Gastrocnemius medialis (tissue), 4 donors: ENCODE measurements around the gene WDR18.

Source experiments
- POLR2A ChIP-seq, 2 donors: fragments of 450-650 bp; IDR thresholded peaks; one replicate each; pipeline ENCODE4 v1.6.1; 2017; ENCODE audit warnings: antibody characterized with exemption in 2 of 2, mild to moderate bottlenecking in 2 of 2, moderate library complexity in 2 of 2
- TF ChIP-seq, protein P1 (sequence below), 5 experiments: fragments of 450-650 bp in 3 of 5; fragments of 200-600 bp in 2 of 5; sonication (generic) in 2 of 5; IDR thresholded peaks in 4 of 5; conservative IDR thresholded peaks in 1 of 5; 1 replicate in 4 of 5; 2 replicates in 1 of 5; pipeline ENCODE4 v1.5.1; 2016 to 2019; ENCODE audit warnings: antibody characterized with exemption in 5 of 5, mild to moderate bottlenecking in 3 of 5, moderate library complexity in 3 of 5

GRCh38 chr19:996051-996838, 12.1 kb downstream of the WDR18 start:
- no peak for TF ChIP-seq POLR2A (IDR thresholded peaks at IDR 0.05)
- TF ChIP-seq, protein P1, sequence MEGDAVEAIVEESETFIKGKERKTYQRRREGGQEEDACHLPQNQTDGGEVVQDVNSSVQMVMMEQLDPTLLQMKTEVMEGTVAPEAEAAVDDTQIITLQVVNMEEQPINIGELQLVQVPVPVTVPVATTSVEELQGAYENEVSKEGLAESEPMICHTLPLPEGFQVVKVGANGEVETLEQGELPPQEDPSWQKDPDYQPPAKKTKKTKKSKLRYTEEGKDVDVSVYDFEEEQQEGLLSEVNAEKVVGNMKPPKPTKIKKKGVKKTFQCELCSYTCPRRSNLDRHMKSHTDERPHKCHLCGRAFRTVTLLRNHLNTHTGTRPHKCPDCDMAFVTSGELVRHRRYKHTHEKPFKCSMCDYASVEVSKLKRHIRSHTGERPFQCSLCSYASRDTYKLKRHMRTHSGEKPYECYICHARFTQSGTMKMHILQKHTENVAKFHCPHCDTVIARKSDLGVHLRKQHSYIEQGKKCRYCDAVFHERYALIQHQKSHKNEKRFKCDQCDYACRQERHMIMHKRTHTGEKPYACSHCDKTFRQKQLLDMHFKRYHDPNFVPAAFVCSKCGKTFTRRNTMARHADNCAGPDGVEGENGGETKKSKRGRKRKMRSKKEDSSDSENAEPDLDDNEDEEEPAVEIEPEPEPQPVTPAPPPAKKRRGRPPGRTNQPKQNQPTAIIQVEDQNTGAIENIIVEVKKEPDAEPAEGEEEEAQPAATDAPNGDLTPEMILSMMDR (IDR thresholded peaks at IDR 0.05 in 4 of 5, conservative IDR thresholded peaks at IDR 0.05 in 1 of 5) = no peak
